H9 (cell line): ENCODE data around the gene GPX7. TPM values are rescaled to one million over a fixed set of nuclear protein-coding genes. Genes with fewer than 3 reads are reported as not detected.

Source experiments
- DNase-seq: peaks from one replicate; pipeline ENCODE4 v3.0.0-alpha.2; 2017
- H2AFZ ChIP-seq: one replicate; pipeline ENCODE4 v1.6.1; 2013; ENCODE audit warnings: mild to moderate bottlenecking, low read length, control low read depth, moderate library complexity
- H2AK5ac ChIP-seq: 2 replicates; pipeline ENCODE4 v1.6.1; 2013; ENCODE audit warnings: low read length, control low read depth, mixed read lengths; ENCODE audit not compliant: insufficient read length
- H2BK120ac ChIP-seq: one replicate; pipeline ENCODE4 v1.6.1; 2013; ENCODE audit warnings: low read depth, mild to moderate bottlenecking, low read length, control low read depth, inconsistent platforms; ENCODE audit not compliant: poor library complexity, severe bottlenecking
- H2BK12ac ChIP-seq: 2 replicates; pipeline ENCODE4 v1.6.1; 2013; ENCODE audit warnings: low read length, control low read depth, mixed read lengths, low read depth; ENCODE audit not compliant: insufficient read length
- H2BK15ac ChIP-seq: 2 replicates; pipeline ENCODE4 v1.6.1; 2013; ENCODE audit warnings: low read depth, low read length, control low read depth
- H2BK20ac ChIP-seq: one replicate; pipeline ENCODE4 v1.6.1; 2013; ENCODE audit warnings: low read depth, mild to moderate bottlenecking, low read length, control low read depth, inconsistent platforms; ENCODE audit not compliant: poor library complexity, severe bottlenecking
- H2BK5ac ChIP-seq: 2 replicates; pipeline ENCODE4 v1.6.1; 2013; ENCODE audit warnings: low read length, control low read depth, mixed read lengths; ENCODE audit not compliant: insufficient read length
- H3K14ac ChIP-seq: 2 replicates; pipeline ENCODE4 v1.6.1; 2013; ENCODE audit warnings: low read length, control low read depth; ENCODE audit not compliant: insufficient read depth
- H3K18ac ChIP-seq: 2 replicates; pipeline ENCODE4 v1.6.1; 2013; ENCODE audit warnings: low read depth, mild to moderate bottlenecking, mixed read lengths, low read length, control low read depth; ENCODE audit not compliant: insufficient read length
- H3K23ac ChIP-seq: 2 replicates; pipeline ENCODE4 v1.6.1; 2013; ENCODE audit warnings: low read length, control low read depth, mixed read lengths, low read depth; ENCODE audit not compliant: insufficient read length
- H3K23me2 ChIP-seq: 2 replicates; pipeline ENCODE4 v1.6.1; 2013; ENCODE audit warnings: low read depth, mild to moderate bottlenecking, mixed read lengths, low read length, control low read depth; ENCODE audit not compliant: insufficient read length, poor library complexity, severe bottlenecking
- H3K27ac ChIP-seq: 2 replicates; pipeline ENCODE4 v1.5.1; 2013; ENCODE audit warnings: low read length, control low read depth, mixed read lengths, low read depth; ENCODE audit not compliant: insufficient read length
- H3K27me3 ChIP-seq: 2 replicates; pipeline ENCODE4 v1.6.1; 2013; ENCODE audit warnings: low read length, control low read depth, inconsistent platforms; ENCODE audit not compliant: insufficient read depth
- H3K4ac ChIP-seq: 2 replicates; pipeline ENCODE4 v1.6.1; 2013; ENCODE audit warnings: low read depth, mild to moderate bottlenecking, control low read depth, inconsistent platforms, low read length, moderate library complexity
- H3K4me1 ChIP-seq: 2 replicates; pipeline ENCODE4 v1.6.1; 2013; ENCODE audit warnings: low read length, control low read depth, inconsistent platforms; ENCODE audit not compliant: insufficient read depth
- H3K4me2 ChIP-seq: 2 replicates; pipeline ENCODE4 v1.6.1; 2013; ENCODE audit warnings: low read length, control low read depth, mixed read lengths; ENCODE audit not compliant: insufficient read length, insufficient read depth
- H3K56ac ChIP-seq: 2 replicates; pipeline ENCODE4 v1.6.1; 2013; ENCODE audit warnings: low read depth, mild to moderate bottlenecking, mixed read lengths, low read length, control low read depth; ENCODE audit not compliant: insufficient read length
- H3K79me1 ChIP-seq: 2 replicates; pipeline ENCODE4 v1.6.1; 2013; ENCODE audit warnings: low read depth, mild to moderate bottlenecking, moderate library complexity, low read length, control low read depth, inconsistent platforms; ENCODE audit not compliant: insufficient read depth, poor library complexity, severe bottlenecking
- H3K79me2 ChIP-seq: 2 replicates; pipeline ENCODE4 v1.6.1; 2013; ENCODE audit warnings: low read length, control low read depth, inconsistent platforms; ENCODE audit not compliant: insufficient read depth
- H3K9ac ChIP-seq: 2 replicates; pipeline ENCODE4 v1.6.1; 2013; ENCODE audit warnings: low read length, control low read depth, mixed read lengths; ENCODE audit not compliant: insufficient read length; ENCODE audit errors: extremely low read depth
- H3K9me3 ChIP-seq: one replicate; pipeline ENCODE4 v1.6.1; 2013; ENCODE audit warnings: low read depth, low read length, inconsistent platforms; ENCODE audit not compliant: control insufficient read depth
- H3T11ph ChIP-seq: one replicate; pipeline ENCODE4 v1.6.1; 2013; ENCODE audit warnings: mild to moderate bottlenecking, low read length, control low read depth, inconsistent platforms
- H4K20me1 ChIP-seq: one replicate; pipeline ENCODE4 v1.6.1; 2013; ENCODE audit not compliant: control insufficient read depth, insufficient read length, insufficient read depth
- H4K5ac ChIP-seq: 2 replicates; pipeline ENCODE4 v1.6.1; 2013; ENCODE audit warnings: low read depth, mild to moderate bottlenecking, mixed read lengths, low read length, control low read depth; ENCODE audit not compliant: insufficient read length
- H4K8ac ChIP-seq: replicated peaks from 2 replicates; pipeline ENCODE4 v1.6.1; 2013; ENCODE audit warnings: low read length, control low read depth, mixed read lengths, low read depth; ENCODE audit not compliant: insufficient read length
- H4K91ac ChIP-seq: 2 replicates; pipeline ENCODE4 v1.6.1; 2013; ENCODE audit warnings: low read depth, mild to moderate bottlenecking, moderate library complexity, mixed read lengths, low read length, control low read depth; ENCODE audit not compliant: insufficient read length
- H3K27ac Mint-ChIP-seq, 3 experiments: 2 replicates in 2 of 3; 3 replicates in 1 of 3; pipeline ENCODE4 v1.8.0; 2020 to 2021; ENCODE audit warnings: mixed read lengths in 3 of 3, mild to moderate bottlenecking in 1 of 3, moderate library complexity in 1 of 3
- H3K27me3 Mint-ChIP-seq: 2 replicates; pipeline ENCODE4 v1.8.0; 2021; ENCODE audit warnings: low read depth, mild to moderate bottlenecking, moderate library complexity, mixed read lengths
- H3K36me3 Mint-ChIP-seq, 3 experiments: 2 replicates in 2 of 3; 3 replicates in 1 of 3; pipeline ENCODE4 v1.8.0; 2020 to 2021; ENCODE audit warnings: low read depth in 3 of 3, mixed read lengths in 3 of 3; ENCODE audit not compliant: insufficient read depth in 1 of 3
- H3K4me1 Mint-ChIP-seq, 2 experiments: 2 replicates each; pipeline ENCODE4 v1.8.0; 2020; ENCODE audit warnings: mixed read lengths in 2 of 2
- H3K4me3 Mint-ChIP-seq, 2 experiments: 2 replicates in 1 of 2; 3 replicates in 1 of 2; pipeline ENCODE4 v1.8.0; 2020 to 2021; ENCODE audit warnings: mild to moderate bottlenecking in 2 of 2, mixed read lengths in 2 of 2, moderate library complexity in 1 of 2
- H3K9me3 Mint-ChIP-seq, 2 experiments: 2 replicates in 1 of 2; 3 replicates in 1 of 2; pipeline ENCODE4 v1.8.0; 2020; ENCODE audit warnings: mild to moderate bottlenecking in 2 of 2, mixed read lengths in 2 of 2, moderate library complexity in 1 of 2
- WGBS: extraction: QIAGEN DNeasy Blood & Tissue Kit; methylation state at CpG from one replicate; pipeline ENCODE4 v1.1.7; 2013; ENCODE audit warnings: missing lambda C conversion rate, low lambda C conversion rate, mixed read lengths; ENCODE audit not compliant: insufficient read length; ENCODE audit errors: extremely low coverage; 5-methylcytosine and 5-hydroxymethylcytosine counted together
- total RNA-seq: library from RNA; stranded (reverse); gene quantifications from 2 replicates; pipeline ENCODE4 v1.2.1, GENCODE V29; 2021
- TF ChIP-seq, protein P1 (sequence below): fragments of 200-600 bp; sonication (generic); conservative IDR thresholded peaks from 3 replicates; pipeline ENCODE4 v1.8.0; 2021; ENCODE audit warnings: antibody characterized with exemption, mild to moderate bottlenecking

GPX7 gene
- total RNA-seq, 1 experiment from 2014 or later = 12.1 TPM

DNA sequence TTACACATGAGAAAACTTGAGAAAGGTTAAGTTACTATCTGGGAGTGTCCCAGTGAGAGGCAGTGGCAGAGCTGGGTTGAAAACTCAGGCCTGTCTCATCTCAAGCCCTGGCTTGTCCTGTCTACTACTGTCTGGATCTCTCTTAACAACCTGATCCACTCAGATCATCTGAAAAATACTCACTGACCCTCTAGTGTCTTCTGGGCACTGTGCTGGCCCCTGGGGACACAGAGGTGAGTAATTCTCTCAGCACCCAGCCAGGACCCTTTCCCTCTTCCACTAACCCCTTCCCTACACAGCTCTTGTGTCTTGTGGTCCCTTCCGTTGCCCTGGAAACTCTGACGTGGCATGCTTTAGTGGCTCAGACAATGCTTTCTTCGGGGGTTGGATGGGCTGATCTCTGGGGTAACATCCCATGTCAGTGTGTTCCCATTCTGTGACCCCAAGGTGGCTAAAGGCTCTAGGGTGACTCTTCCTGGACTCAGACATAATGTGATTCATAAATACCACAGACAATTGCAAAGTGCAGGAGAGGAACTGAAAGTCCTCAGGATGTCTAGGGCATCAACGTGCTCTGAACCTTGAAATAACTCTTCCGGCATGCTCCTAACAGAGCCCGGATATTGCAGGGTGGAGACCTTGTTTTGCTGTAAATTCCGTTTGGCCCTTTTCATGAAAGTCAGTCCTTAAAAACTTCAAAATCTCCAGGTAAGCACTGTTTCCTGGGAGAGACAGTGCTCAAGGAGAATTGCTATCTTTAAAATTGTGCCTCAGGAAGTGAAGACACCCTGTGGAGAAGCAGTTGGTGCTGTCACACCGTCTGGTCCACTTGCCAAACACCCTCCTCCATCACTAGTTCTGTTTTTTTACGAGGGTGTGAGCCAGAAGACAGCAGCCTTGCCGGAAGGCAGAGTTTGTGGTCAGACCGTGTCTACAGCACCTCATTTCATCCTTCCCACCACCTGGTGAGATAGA, 34.8 kb downstream of the GPX7 start:
- Histone ChIP-seq H3T11ph (no peak overlapping the region), H4K8ac (no peak overlapping the region), H2AK5ac (no peak overlapping the region), H3K79me2 (no peaks in the 10 kb centered on the region), H3K23ac (no peak overlapping the region), H2BK15ac (no peak overlapping the region), H3K56ac (no peak overlapping the region), H2BK12ac (no peak overlapping the region), H3K18ac (no peak overlapping the region), H3K14ac (no peak overlapping the region), H3K9me3 (no peaks in the 10 kb centered on the region), H3K27ac (no peak overlapping the region), H3K27me3 (peaks cover 23% of the 10 kb centered on the region), H4K5ac (no peak overlapping the region), H2BK120ac (no peak overlapping the region), H3K9ac (no peak overlapping the region), H2BK5ac (no peak overlapping the region), H2BK20ac (no peak overlapping the region), H4K20me1 (no peaks in the 10 kb centered on the region), H3K79me1 (no peaks in the 10 kb centered on the region), H2AFZ (no peak overlapping the region), H3K4ac (no peak overlapping the region), H3K23me2 (peaks cover 4% of the 10 kb centered on the region), H3K4me2 (no peak overlapping the region), H3K4me1 (no peaks in the 10 kb centered on the region; the same call in 1 of the 2 replicates), H4K91ac (no peak overlapping the region)
- Mint-ChIP-seq H3K4me3 (no peak overlapping the region), H3K27ac (no peak overlapping the region), H3K36me3 (peaks cover 0 to 8% (median 7%) of the 10 kb centered on the region in 3 experiments; a peak in 3 of 7 replicates), H3K9me3 (peaks cover 9% of the 10 kb centered on the region in 2 experiments), H3K4me1 (peaks cover 13 to 21% of the 10 kb centered on the region in 2 experiments), H3K27me3 (peaks cover 68% of the 10 kb centered on the region)
- DNase-seq = no peak
- WGBS = no CpG with 5 or more reads among the region's 11 CpGs
- TF ChIP-seq, protein P1, sequence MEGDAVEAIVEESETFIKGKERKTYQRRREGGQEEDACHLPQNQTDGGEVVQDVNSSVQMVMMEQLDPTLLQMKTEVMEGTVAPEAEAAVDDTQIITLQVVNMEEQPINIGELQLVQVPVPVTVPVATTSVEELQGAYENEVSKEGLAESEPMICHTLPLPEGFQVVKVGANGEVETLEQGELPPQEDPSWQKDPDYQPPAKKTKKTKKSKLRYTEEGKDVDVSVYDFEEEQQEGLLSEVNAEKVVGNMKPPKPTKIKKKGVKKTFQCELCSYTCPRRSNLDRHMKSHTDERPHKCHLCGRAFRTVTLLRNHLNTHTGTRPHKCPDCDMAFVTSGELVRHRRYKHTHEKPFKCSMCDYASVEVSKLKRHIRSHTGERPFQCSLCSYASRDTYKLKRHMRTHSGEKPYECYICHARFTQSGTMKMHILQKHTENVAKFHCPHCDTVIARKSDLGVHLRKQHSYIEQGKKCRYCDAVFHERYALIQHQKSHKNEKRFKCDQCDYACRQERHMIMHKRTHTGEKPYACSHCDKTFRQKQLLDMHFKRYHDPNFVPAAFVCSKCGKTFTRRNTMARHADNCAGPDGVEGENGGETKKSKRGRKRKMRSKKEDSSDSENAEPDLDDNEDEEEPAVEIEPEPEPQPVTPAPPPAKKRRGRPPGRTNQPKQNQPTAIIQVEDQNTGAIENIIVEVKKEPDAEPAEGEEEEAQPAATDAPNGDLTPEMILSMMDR = no peak
